ENCODE data around the gene ATG4D.

ATG4D gene

GRCh38 chr19:10543420-10544241 lies at the start of gene ATG4D:
TSS of gene ATG4D (plus strand) at chr19:10543904. CDS start at chr19:10544091, 187 bp downstream.
- DNase-seq (ENCODE audit: low spot score), result peak; percentile 96

- DNase-seq (ENCODE audit: low spot score), result no peak
Observed at GRCh38 chr19:10497371-10497770, 46.3 kb upstream of the ATG4D start.

- no peak for DNase-seq (ENCODE audit: low spot score)
Observed at GRCh38 chr19:10499550-10500246, 44.0 kb upstream of the ATG4D start.

GRCh38 chr19:10500247-10500592 lies 43.5 kb upstream of the ATG4D start:
- no peak for DNase-seq (ENCODE audit: low spot score)

- peak; percentile 63 for DNase-seq (ENCODE audit: low spot score)
Observed at GRCh38 chr19:10501971-10502523, 41.7 kb upstream of the ATG4D start.

- DNase-seq (ENCODE audit: low spot score), result peak; percentile 90
Observed at GRCh38 chr19:10502524-10503001, 41.1 kb upstream of the ATG4D start.

GRCh38 chr19:10503002-10503789 lies 40.5 kb upstream of the ATG4D start, which contains the start of gene KEAP1:
TSS of gene KEAP1 (minus strand) at chr19:10503356. CDS start at chr19:10500033, 3,323 bp downstream.
- DNase-seq (ENCODE audit: low spot score), result peak; percentile 53

- DNase-seq (ENCODE audit: low spot score), result peak; percentile 76
Observed at GRCh38 chr19:10505583-10506229, 38.0 kb upstream of the ATG4D start.

- no peak for DNase-seq (ENCODE audit: low spot score)
Observed at GRCh38 chr19:10508036-10508435, 35.7 kb upstream of the ATG4D start.

- no peak for DNase-seq (ENCODE audit: low spot score)
Observed at GRCh38 chr19:10508707-10509106, 35.0 kb upstream of the ATG4D start.

- peak; percentile 79 for DNase-seq (ENCODE audit: low spot score)
Observed at GRCh38 chr19:10510301-10510802, 33.4 kb upstream of the ATG4D start.

- no peak for DNase-seq (ENCODE audit: low spot score)
Observed at GRCh38 chr19:10513223-10513622, 30.5 kb upstream of the ATG4D start.

GRCh38 chr19:10514211-10515145 lies 29.2 kb upstream of the ATG4D start:
- peak; percentile 69 for DNase-seq (ENCODE audit: low spot score)

GRCh38 chr19:10516064-10516385 lies 27.7 kb upstream of the ATG4D start:
- DNase-seq (ENCODE audit: low spot score), result no peak

GRCh38 chr19:10516671-10517286 lies 26.9 kb upstream of the ATG4D start:
- no peak for DNase-seq (ENCODE audit: low spot score)

- no peak for DNase-seq (ENCODE audit: low spot score)
Observed at GRCh38 chr19:10517361-10517759, 26.3 kb upstream of the ATG4D start, which contains the start of gene S1PR5. TSS of gene S1PR5 (minus strand) at chr19:10517447. CDS start at chr19:10515011, 2,436 bp downstream.

GRCh38 chr19:10517760-10518443 lies 25.8 kb upstream of the ATG4D start:
- DNase-seq (ENCODE audit: low spot score), result no peak

GRCh38 chr19:10518444-10519361 lies 25.0 kb upstream of the ATG4D start:
- DNase-seq (ENCODE audit: low spot score), result no peak
